Testis (tissue), 3 donors: Measurements from ENCODE around the gene SLC38A3. TPM values are rescaled to one million over a fixed set of nuclear protein-coding genes. Genes with fewer than 3 reads are reported as not detected.

Source experiments
- DNase-seq: peaks from one replicate; pipeline ENCODE4 v3.0.0-alpha.2; 2019
- H3K27ac ChIP-seq, 2 donors: fragments of 200-600 bp; sonication (generic); one replicate each; pipeline ENCODE4 v1.5.1; 2019
- H3K27me3 ChIP-seq: fragments of 200-600 bp; sonication (generic); one replicate; pipeline ENCODE4 v1.5.1; 2019
- H3K36me3 ChIP-seq: fragments of 200-600 bp; sonication (generic); one replicate; pipeline ENCODE4 v1.5.1; 2017; ENCODE audit warnings: low read depth; ENCODE audit errors: missing control alignments
- H3K4me1 ChIP-seq: fragments of 200-600 bp; sonication (generic); one replicate; pipeline ENCODE4 v1.5.1; 2019
- H3K4me3 ChIP-seq, 2 donors: fragments of 200-600 bp; sonication (generic); one replicate each; pipeline ENCODE4 v1.5.1; 2017 to 2019
- H3K9me3 ChIP-seq: fragments of 200-600 bp; sonication (generic); one replicate; pipeline ENCODE4 v1.5.1; 2017
- CTCF ChIP-seq, 3 experiments: fragments of 450-650 bp in 2 of 3; fragments of 200-600 bp in 1 of 3; sonication (generic) in 1 of 3; IDR thresholded peaks; one replicate each; pipeline ENCODE4 v1.5.1; 2016 to 2019; ENCODE audit warnings: antibody characterized with exemption in 3 of 3, mild to moderate bottlenecking in 2 of 3, moderate library complexity in 1 of 3
- POLR2A ChIP-seq: fragments of 450-650 bp; IDR thresholded peaks from one replicate; pipeline ENCODE4 v1.6.1; 2017; ENCODE audit warnings: antibody characterized with exemption, mild to moderate bottlenecking, moderate library complexity
- WGBS, 2 donors: methylation state at CpG; one replicate each; pipeline ENCODE4 v1.1.5; 2018; 5-methylcytosine and 5-hydroxymethylcytosine counted together
- intact Hi-C: fragments of 100-400 bp; cut with DNase I; formaldehyde crosslinking; loops from one replicate; pipeline ENCODE4 v1.15.1; 2023; ENCODE audit warnings: low total_unique reads
- polyA plus RNA-seq: library from polyadenylated mRNA; stranded (reverse); fragments of 350-450 nt; fragmentation: Illumina TruSeq; extraction: RNeasy Lipid Tissue Mini Kit (QIAGEN cat#74804); gene quantifications from one replicate; pipeline ENCODE4 v1.2.3, GENCODE V29; 2014; ENCODE audit warnings: low read depth, low replicate concordance; ENCODE audit not compliant: insufficient read depth
- total RNA-seq, 2 donors: library from RNA; depleted of rRNA; stranded (reverse); fragments of >200 nt; gene quantifications; one replicate each; pipeline ENCODE4 v1.2.3, GENCODE V29; 2016

SLC38A3 gene
- total and polyA plus RNA-seq, 3 donors from 2014 or later = 3.4 to 5.4 (median 4.3) TPM

- WGBS, 2 donors = 19 to 25% methylated on average over 3 to 10 of the region's 10 CpGs
- Histone ChIP-seq H3K27me3 (no peaks in the 10 kb centered on the region), H3K4me3 (peak overlapping the region in 1 of 2 donors; percentile 58), H3K4me1 (peaks cover 77% of the 10 kb centered on the region), H3K9me3 (no peaks in the 10 kb centered on the region), H3K36me3 (no peaks in the 10 kb centered on the region), H3K27ac (peak overlapping the region; percentile 76 to 87)
- peak in 1 of 3 experiments; percentile 43 for TF ChIP-seq CTCF (IDR thresholded peaks at IDR 0.05)
- TF ChIP-seq POLR2A = no peak
- intact Hi-C loops = no loop called here
- no peak for DNase-seq
Observed at GRCh38 chr3:50246517-50246954, 41.5 kb downstream of the SLC38A3 start.

- Histone ChIP-seq H3K36me3 (no peaks in the 10 kb centered on the region), H3K9me3 (no peaks in the 10 kb centered on the region), H3K4me3 (no peak overlapping the region), H3K27ac (peak overlapping the region in 1 of 2 donors; percentile 59), H3K27me3 (no peaks in the 10 kb centered on the region), H3K4me1 (peaks cover 62% of the 10 kb centered on the region)
- DNase-seq = no peak
- intact Hi-C loops = no loop called here
- 33 to 43% methylated on average over 2 to 3 of the region's 3 CpGs for WGBS, 2 donors
- no peak for TF ChIP-seq POLR2A
- TF ChIP-seq CTCF (IDR thresholded peaks at IDR 0.05) = no peak
Observed at GRCh38 chr3:50248387-50248786, 43.3 kb downstream of the SLC38A3 start.

- 94 to 100% methylated on average over 2 to 5 of the region's 5 CpGs for WGBS, 2 donors
- H3K36me3 ChIP-seq = no peaks in the 10 kb centered on the region
Observed at GRCh38 chr3:50249457-50249856, 44.4 kb downstream of the SLC38A3 start.

GRCh38 chr3:50250514-50250913 lies 45.4 kb downstream of the SLC38A3 start:
- no peaks in the 10 kb centered on the region for H3K27me3 ChIP-seq
- peak overlapping the region in 1 of 2 donors; percentile 2 for H3K27ac ChIP-seq
- no peak for TF ChIP-seq CTCF (IDR thresholded peaks at IDR 0.05)
- TF ChIP-seq POLR2A = no peak
- H3K4me3 ChIP-seq = no peak overlapping the region
- H3K9me3 ChIP-seq = no peaks in the 10 kb centered on the region
- WGBS, 2 donors = 71 to 73% methylated on average over 4 of the region's 4 CpGs
- no peak for DNase-seq
- H3K4me1 ChIP-seq = peaks cover 50% of the 10 kb centered on the region
- H3K36me3 ChIP-seq = no peaks in the 10 kb centered on the region
- intact Hi-C loops = loop anchor here (10.0 kb wide), 1 partner anchor 74 kb away; the partner anchor contains the start of genes HYAL2 and TUSC2

More at GRCh38 chr3:50249457-50249856, 44.4 kb downstream of the SLC38A3 start:
- peak overlapping the region in 1 of 2 donors; percentile 59 for H3K27ac ChIP-seq
- no peaks in the 10 kb centered on the region for H3K9me3 ChIP-seq
- H3K27me3 ChIP-seq = no peaks in the 10 kb centered on the region
- no peak for TF ChIP-seq CTCF (IDR thresholded peaks at IDR 0.05)
- TF ChIP-seq POLR2A = no peak
- H3K4me1 ChIP-seq = peaks cover 58% of the 10 kb centered on the region
- H3K4me3 ChIP-seq = no peak overlapping the region
- intact Hi-C loops = no loop called here
- no peak for DNase-seq

GRCh38 chr3:50251220-50251619 lies 46.1 kb downstream of the SLC38A3 start:
- peaks cover 43% of the 10 kb centered on the region for H3K4me1 ChIP-seq
- H3K4me3 ChIP-seq = no peak overlapping the region
- no peak for DNase-seq
- TF ChIP-seq POLR2A (no peak), CTCF (IDR thresholded peaks at IDR 0.05) (no peak)
- no peaks in the 10 kb centered on the region for H3K9me3 ChIP-seq
- H3K27me3 ChIP-seq = no peaks in the 10 kb centered on the region
- intact Hi-C loops = loop anchor here (10.0 kb wide), 1 partner anchor 74 kb away; the partner anchor contains the start of genes HYAL2 and TUSC2
- no peaks in the 10 kb centered on the region for H3K36me3 ChIP-seq
- H3K27ac ChIP-seq = no peak overlapping the region
- 82 to 92% methylated on average over 7 to 8 of the region's 8 CpGs for WGBS, 2 donors
